ENCODE measurements around the gene C7.

C7 gene

GRCh38 chr5:40916226-40916625 is 6.9 kb downstream of the C7 start:
- no peak for DNase-seq (ENCODE audit: low read depth)

GRCh38 chr5:40928886-40929448 is 19.7 kb downstream of the C7 start:
- DNase-seq (ENCODE audit: low read depth), result no peak

GRCh38 chr5:40932766-40933165 is 23.5 kb downstream of the C7 start:
- no peak for DNase-seq (ENCODE audit: low read depth)

- DNase-seq (ENCODE audit: low read depth), result no peak
These were observed 27.8 kb downstream of the C7 start for GRCh38 chr5:40937075-40937474.

- no peak for DNase-seq (ENCODE audit: low read depth)
These were observed 30.5 kb downstream of the C7 start for GRCh38 chr5:40939753-40940152.

- no peak for DNase-seq (ENCODE audit: low read depth)
These were observed 35.8 kb downstream of the C7 start for GRCh38 chr5:40945111-40945510.

GRCh38 chr5:40955313-40955712 is 46.0 kb downstream of the C7 start:
- no peak for DNase-seq (ENCODE audit: low read depth)

GRCh38 chr5:40957048-40957447 is 47.8 kb downstream of the C7 start:
- DNase-seq (ENCODE audit: low read depth), result no peak

- no peak for DNase-seq (ENCODE audit: low read depth)
These were observed 49.5 kb downstream of the C7 start for GRCh38 chr5:40958811-40959210.

GRCh38 chr5:40960037-40960436 is 50.7 kb downstream of the C7 start:
- DNase-seq (ENCODE audit: low read depth), result no peak

GRCh38 chr5:40962207-40962955 is 53.1 kb downstream of the C7 start:
- DNase-seq (ENCODE audit: low read depth), result no peak

- DNase-seq (ENCODE audit: low read depth), result no peak
These were observed 63.1 kb downstream of the C7 start for GRCh38 chr5:40972434-40972833.

GRCh38 chr5:40973364-40974004 is 64.2 kb downstream of the C7 start:
- DNase-seq (ENCODE audit: low read depth), result no peak

GRCh38 chr5:40976041-40976440 is 66.7 kb downstream of the C7 start:
- DNase-seq (ENCODE audit: low read depth), result no peak

GRCh38 chr5:40976836-40977235 is 67.5 kb downstream of the C7 start:
- no peak for DNase-seq (ENCODE audit: low read depth)

- no peak for DNase-seq (ENCODE audit: low read depth)
These were observed 72.1 kb downstream of the C7 start for GRCh38 chr5:40981420-40981819.

- DNase-seq (ENCODE audit: low read depth), result no peak
These were observed 74.5 kb downstream of the C7 start for GRCh38 chr5:40983781-40984180.

- no peak for DNase-seq (ENCODE audit: low read depth)
These were observed 75.6 kb downstream of the C7 start for GRCh38 chr5:40984884-40985283.

GRCh38 chr5:40985501-40985900 is 76.2 kb downstream of the C7 start:
- DNase-seq (ENCODE audit: low read depth), result no peak

GRCh38 chr5:40986666-40987065 is 77.4 kb downstream of the C7 start:
- no peak for DNase-seq (ENCODE audit: low read depth)

- no peak for DNase-seq (ENCODE audit: low read depth)
These were observed 78.1 kb downstream of the C7 start for GRCh38 chr5:40987349-40987748.

GRCh38 chr5:40988746-40989510 is 79.6 kb downstream of the C7 start:
- DNase-seq (ENCODE audit: low read depth), result no peak
